Endodermal cell (in vitro differentiated cells): ENCODE measurements around the gene LRRC7. TPM values are rescaled to one million over a fixed set of nuclear protein-coding genes. Genes with fewer than 3 reads are reported as not detected.
"Not testable (repeated sequence)": the region's sequence is repeated elsewhere in the genome, so short reads cannot be mapped to it uniquely, and the experiment has no call there.

Experiments
- DNase-seq: peaks from one replicate; pipeline ENCODE4 v3.0.0-alpha.2; 2017
- H3K27ac ChIP-seq: 2 replicates; pipeline ENCODE4 v1.5.1; 2013; ENCODE audit warnings: mild to moderate bottlenecking, low read depth, low read length, moderate library complexity
- H3K27me3 ChIP-seq: 2 replicates; pipeline ENCODE4 v1.6.1; 2013; ENCODE audit warnings: mild to moderate bottlenecking, low read length, moderate library complexity; ENCODE audit not compliant: insufficient read depth, control insufficient read depth, poor library complexity, severe bottlenecking
- H3K36me3 ChIP-seq: 2 replicates; pipeline ENCODE4 v1.7.0; 2013; ENCODE audit warnings: mild to moderate bottlenecking, low read length, moderate library complexity; ENCODE audit not compliant: control insufficient read depth, insufficient read depth
- H3K4me1 ChIP-seq: one replicate; pipeline ENCODE4 v1.7.0; 2013; ENCODE audit warnings: low read length; ENCODE audit not compliant: control insufficient read depth, insufficient read depth
- H3K4me3 ChIP-seq: 2 replicates; pipeline ENCODE4 v1.5.1; 2013; ENCODE audit warnings: mild to moderate bottlenecking, low read length, moderate library complexity
- H3K9ac ChIP-seq: 2 replicates; pipeline ENCODE4 v1.6.1; 2013; ENCODE audit warnings: mild to moderate bottlenecking, low read length, moderate library complexity; ENCODE audit not compliant: poor library complexity, severe bottlenecking; ENCODE audit errors: extremely low read depth
- H3K9me3 ChIP-seq: 2 replicates; pipeline ENCODE4 v1.6.1; 2013; ENCODE audit warnings: mild to moderate bottlenecking, low read length, moderate library complexity; ENCODE audit not compliant: control insufficient read depth
- H3K27ac Mint-ChIP-seq: 2 replicates; pipeline ENCODE4 v1.8.0; 2020; ENCODE audit warnings: mixed read lengths
- H3K27me3 Mint-ChIP-seq: 2 replicates; pipeline ENCODE4 v1.8.0; 2021; ENCODE audit warnings: mild to moderate bottlenecking, mixed read lengths; ENCODE audit not compliant: insufficient read depth
- H3K36me3 Mint-ChIP-seq: 2 replicates; pipeline ENCODE4 v1.8.0; 2020; ENCODE audit warnings: low read depth, mixed read lengths
- H3K4me1 Mint-ChIP-seq: 2 replicates; pipeline ENCODE4 v1.8.0; 2020; ENCODE audit warnings: mixed read lengths
- H3K4me3 Mint-ChIP-seq: 2 replicates; pipeline ENCODE4 v1.8.0; 2020; ENCODE audit warnings: mild to moderate bottlenecking, moderate library complexity, mixed read lengths
- H3K9me3 Mint-ChIP-seq: 2 replicates; pipeline ENCODE4 v1.8.0; 2020; ENCODE audit warnings: mild to moderate bottlenecking, mixed read lengths
- CTCF ChIP-seq: fragments of 200-600 bp; sonication (generic); conservative IDR thresholded peaks from 2 replicates; pipeline ENCODE4 v1.5.0; 2021; ENCODE audit warnings: antibody characterized with exemption, mild to moderate bottlenecking
- WGBS, 2 experiments: methylation state at CpG; one replicate each; pipeline versions ENCODE4 v1.1.5 to v1.1.7; 2013; ENCODE audit warnings: missing lambda C conversion rate in 2 of 2, mixed read lengths in 1 of 2; ENCODE audit not compliant: insufficient coverage in 1 of 2, insufficient read length in 1 of 2; 5-methylcytosine and 5-hydroxymethylcytosine counted together
- total RNA-seq, 2 donors: library from RNA; stranded (reverse); fragmentation: NEBNext Ultra II Directional in 1 of 2; extraction: Animal tissue kit (Norgen Biotek cat#: 25700) in 1 of 2; gene quantifications; 2 replicates in 1 of 2; 3 replicates in 1 of 2; pipeline ENCODE4 v1.2.1, GENCODE V29; 2021

Gene LRRC7
- total RNA-seq, 2 donors from 2014 or later = 1.4 to 2.2 TPM

- Mint-ChIP-seq H3K27ac (no peak overlapping the region), H3K36me3 (no peaks in the 10 kb centered on the region)
- H3K4me3 ChIP-seq = no peak overlapping the region
These were observed 353.8 kb downstream of the LRRC7 start for GRCh38 chr1:69921486-69921885.

GRCh38 chr1:69928234-69928633, 360.5 kb downstream of the LRRC7 start:
- not testable (repeated sequence) for H3K4me3 ChIP-seq, DNase-seq, H3K36me3 ChIP-seq, H3K4me1 Mint-ChIP-seq, H3K27ac ChIP-seq, H3K27ac Mint-ChIP-seq, H3K9ac ChIP-seq, H3K4me3 Mint-ChIP-seq, H3K27me3 ChIP-seq, H3K36me3 Mint-ChIP-seq, H3K9me3 ChIP-seq, H3K4me1 ChIP-seq, H3K27me3 Mint-ChIP-seq
- H3K9me3 Mint-ChIP-seq = peaks cover 31% of the 10 kb centered on the region
- 93% methylated on average over 2 to 14 of the region's 14 CpGs for WGBS, 2 experiments

More at GRCh38 chr1:69921486-69921885, 353.8 kb downstream of the LRRC7 start:
- Histone ChIP-seq H3K27ac (no peak overlapping the region), H3K36me3 (no peaks in the 10 kb centered on the region), H3K4me1 (no peaks in the 10 kb centered on the region), H3K27me3 (no peaks in the 10 kb centered on the region), H3K9me3 (no peaks in the 10 kb centered on the region), H3K9ac (no peak overlapping the region)
- Mint-ChIP-seq H3K4me1 (no peaks in the 10 kb centered on the region), H3K4me3 (no peak overlapping the region), H3K9me3 (peaks cover under 1% of the 10 kb centered on the region), H3K27me3 (no peaks in the 10 kb centered on the region)
- no peak for DNase-seq
- no peak for TF ChIP-seq CTCF

GRCh38 chr1:69929308-69930057, 361.8 kb downstream of the LRRC7 start:
- H3K36me3 Mint-ChIP-seq = peaks cover 4% of the 10 kb centered on the region
- TF ChIP-seq CTCF = no peak
- no peak overlapping the region for H3K9ac ChIP-seq
- H3K4me3 ChIP-seq = no peak overlapping the region
- no peak overlapping the region for H3K27ac Mint-ChIP-seq
- H3K9me3 ChIP-seq = peaks cover 8% of the 10 kb centered on the region
- H3K4me3 Mint-ChIP-seq = no peak overlapping the region
- H3K9me3 Mint-ChIP-seq = peaks cover 31% of the 10 kb centered on the region
- H3K36me3 ChIP-seq = no peaks in the 10 kb centered on the region
- H3K27ac ChIP-seq = no peak overlapping the region
- H3K27me3 ChIP-seq = no peaks in the 10 kb centered on the region
- H3K4me1 ChIP-seq = no peaks in the 10 kb centered on the region
- H3K27me3 Mint-ChIP-seq = no peaks in the 10 kb centered on the region
- H3K4me1 Mint-ChIP-seq = no peaks in the 10 kb centered on the region
- no peak for DNase-seq
- 89% methylated on average over 2 of the region's 2 CpGs for WGBS, 2 experiments

- no peak overlapping the region for H3K9ac ChIP-seq
- no peaks in the 10 kb centered on the region for H3K4me1 Mint-ChIP-seq
- H3K27me3 ChIP-seq = no peaks in the 10 kb centered on the region
- WGBS, 2 experiments = 92 to 100% methylated on average over 2 of the region's 2 CpGs
- no peaks in the 10 kb centered on the region for H3K36me3 ChIP-seq
- no peak overlapping the region for H3K27ac ChIP-seq
- DNase-seq = no peak
- peaks cover 31% of the 10 kb centered on the region for H3K9me3 Mint-ChIP-seq
- H3K4me3 ChIP-seq = no peak overlapping the region
- TF ChIP-seq CTCF = no peak
- H3K27ac Mint-ChIP-seq = no peak overlapping the region
- peaks cover 8% of the 10 kb centered on the region for H3K9me3 ChIP-seq
- no peaks in the 10 kb centered on the region for H3K4me1 ChIP-seq
- H3K4me3 Mint-ChIP-seq = no peak overlapping the region
- peaks cover 4% of the 10 kb centered on the region for H3K36me3 Mint-ChIP-seq
- no peaks in the 10 kb centered on the region for H3K27me3 Mint-ChIP-seq
These were observed 362.7 kb downstream of the LRRC7 start for GRCh38 chr1:69930396-69930795.
